BJ (cell line): Measurements from ENCODE around the gene OR2W1. TPM values are rescaled to one million over a fixed set of nuclear protein-coding genes. Genes with fewer than 3 reads are reported as not detected.

Experiments used
- CTCF ChIA-PET: fragments of 350-600 bp; formaldehyde crosslinking; extraction: SDS; loops from one replicate; lab custom pipeline; 2021; ENCODE audit warnings: antibody characterized with exemption, inconsistent platforms; lab: Yijun Ruan, JAX
- POLR2A ChIA-PET: fragments of 300-600 bp; sonication (Branson Sonifier 250); formaldehyde crosslinking; extraction: SDS; loops from one replicate; lab custom pipeline; 2021; ENCODE audit warnings: antibody characterized with exemption; lab: Charles Lee
- DNase-seq: peaks from one replicate; pipeline ENCODE4 v3.0.0-alpha.2; 2011; ENCODE audit warnings: low read depth
- H3K27me3 ChIP-seq: 2 replicates; pipeline ENCODE4 v1.6.0; 2011; ENCODE audit warnings: low read length; ENCODE audit not compliant: control insufficient read depth, insufficient read depth
- H3K36me3 ChIP-seq: 2 replicates; pipeline ENCODE4 v1.5.1; 2011; ENCODE audit warnings: low read length; ENCODE audit not compliant: control insufficient read depth, insufficient read depth
- H3K4me3 ChIP-seq: 2 replicates; pipeline ENCODE4 v1.5.1; 2011; ENCODE audit warnings: low read depth, mild to moderate bottlenecking, control low read depth, low read length
- polyA minus RNA-seq: library from RNA; depleted of rRNA, polyadenylated mRNA; stranded (reverse); fragments of >200 nt; gene quantifications from 2 replicates; pipeline ENCODE4 v1.2.3, GENCODE V29; 2011; rRNA and poly(A)+ RNA removed
- polyA plus RNA-seq: library from polyadenylated mRNA; depleted of rRNA; stranded (reverse); fragments of >200 nt; gene quantifications from 2 replicates; pipeline ENCODE4 v1.2.3, GENCODE V29; 2011; rRNA removed
- TF ChIP-seq, protein P1 (sequence below): IDR thresholded peaks from 2 replicates; pipeline ENCODE4 v1.5.1; 2011; ENCODE audit warnings: low read depth, mild to moderate bottlenecking, control low read depth, inconsistent platforms, low read length, moderate library complexity; ENCODE audit not compliant: insufficient read depth

The OR2W1 gene, protein sequence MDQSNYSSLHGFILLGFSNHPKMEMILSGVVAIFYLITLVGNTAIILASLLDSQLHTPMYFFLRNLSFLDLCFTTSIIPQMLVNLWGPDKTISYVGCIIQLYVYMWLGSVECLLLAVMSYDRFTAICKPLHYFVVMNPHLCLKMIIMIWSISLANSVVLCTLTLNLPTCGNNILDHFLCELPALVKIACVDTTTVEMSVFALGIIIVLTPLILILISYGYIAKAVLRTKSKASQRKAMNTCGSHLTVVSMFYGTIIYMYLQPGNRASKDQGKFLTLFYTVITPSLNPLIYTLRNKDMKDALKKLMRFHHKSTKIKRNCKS
- polyA plus RNA-seq (not detected in 2 replicates), polyA minus RNA-seq (not detected in 2 replicates)

DNA sequence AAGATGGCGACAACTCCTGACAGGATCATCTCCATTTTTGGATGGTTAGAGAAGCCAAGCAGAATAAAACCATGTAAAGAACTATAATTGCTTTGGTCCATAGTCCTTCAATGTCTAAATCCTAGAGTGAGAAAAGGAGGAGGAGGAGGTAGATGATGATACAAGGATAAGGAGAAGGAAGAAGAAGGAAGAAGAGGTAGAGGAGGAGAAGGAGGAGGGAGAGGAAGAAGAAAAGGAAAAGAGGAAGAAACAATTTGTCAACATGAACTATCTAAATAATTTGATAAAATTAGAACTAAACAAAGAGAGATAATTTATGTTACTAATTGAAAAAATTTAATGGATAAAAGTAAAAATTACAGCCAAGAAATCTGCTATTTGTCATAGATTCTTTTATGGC lies at the start of gene OR2W1:
OR2W1 (minus strand) TSS at position 101 of the 400 bp plus-strand sequence; CDS start at position 101, 0 bp downstream.
- H3K4me3 ChIP-seq = no peak within 1 kb of the TSS
- POLR2A ChIA-PET = no interaction called here

DNA sequence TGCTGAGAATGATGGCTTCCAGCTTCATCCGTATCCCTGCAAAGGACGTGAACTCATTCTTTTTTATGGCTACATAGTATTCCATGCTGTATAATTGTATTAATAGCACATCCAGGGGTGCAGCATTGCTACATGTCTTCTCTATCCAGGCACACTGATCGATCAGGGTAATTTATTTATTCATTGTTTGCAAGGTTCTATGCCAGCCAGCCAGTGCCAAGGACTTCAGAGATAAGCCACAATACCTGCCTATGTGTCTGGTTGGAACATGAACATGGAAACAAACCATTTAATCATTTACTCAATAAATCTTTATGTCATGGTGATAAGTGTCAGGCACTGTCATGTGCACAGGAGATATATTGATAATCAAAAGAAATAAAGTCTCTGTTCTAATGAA lies 48.0 kb upstream of the OR2W1 start:
- Histone ChIP-seq H3K4me3 (no peak overlapping the region), H3K27me3 (no peaks in the 10 kb centered on the region), H3K36me3 (no peaks in the 10 kb centered on the region)
- ChIA-PET POLR2A (no interaction called here), CTCF (no interaction called here)
- TF ChIP-seq, protein P1, sequence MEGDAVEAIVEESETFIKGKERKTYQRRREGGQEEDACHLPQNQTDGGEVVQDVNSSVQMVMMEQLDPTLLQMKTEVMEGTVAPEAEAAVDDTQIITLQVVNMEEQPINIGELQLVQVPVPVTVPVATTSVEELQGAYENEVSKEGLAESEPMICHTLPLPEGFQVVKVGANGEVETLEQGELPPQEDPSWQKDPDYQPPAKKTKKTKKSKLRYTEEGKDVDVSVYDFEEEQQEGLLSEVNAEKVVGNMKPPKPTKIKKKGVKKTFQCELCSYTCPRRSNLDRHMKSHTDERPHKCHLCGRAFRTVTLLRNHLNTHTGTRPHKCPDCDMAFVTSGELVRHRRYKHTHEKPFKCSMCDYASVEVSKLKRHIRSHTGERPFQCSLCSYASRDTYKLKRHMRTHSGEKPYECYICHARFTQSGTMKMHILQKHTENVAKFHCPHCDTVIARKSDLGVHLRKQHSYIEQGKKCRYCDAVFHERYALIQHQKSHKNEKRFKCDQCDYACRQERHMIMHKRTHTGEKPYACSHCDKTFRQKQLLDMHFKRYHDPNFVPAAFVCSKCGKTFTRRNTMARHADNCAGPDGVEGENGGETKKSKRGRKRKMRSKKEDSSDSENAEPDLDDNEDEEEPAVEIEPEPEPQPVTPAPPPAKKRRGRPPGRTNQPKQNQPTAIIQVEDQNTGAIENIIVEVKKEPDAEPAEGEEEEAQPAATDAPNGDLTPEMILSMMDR = no peak
- DNase-seq = no peak

More for the DNA sequence above, at the start of gene OR2W1:
- DNase-seq = no peak
- no peaks in the 10 kb centered on the region for H3K27me3 ChIP-seq
- H3K36me3 ChIP-seq = no peaks in the 10 kb centered on the region
- TF ChIP-seq, protein P1 = no peak
- CTCF ChIA-PET = no interaction called here

DNA sequence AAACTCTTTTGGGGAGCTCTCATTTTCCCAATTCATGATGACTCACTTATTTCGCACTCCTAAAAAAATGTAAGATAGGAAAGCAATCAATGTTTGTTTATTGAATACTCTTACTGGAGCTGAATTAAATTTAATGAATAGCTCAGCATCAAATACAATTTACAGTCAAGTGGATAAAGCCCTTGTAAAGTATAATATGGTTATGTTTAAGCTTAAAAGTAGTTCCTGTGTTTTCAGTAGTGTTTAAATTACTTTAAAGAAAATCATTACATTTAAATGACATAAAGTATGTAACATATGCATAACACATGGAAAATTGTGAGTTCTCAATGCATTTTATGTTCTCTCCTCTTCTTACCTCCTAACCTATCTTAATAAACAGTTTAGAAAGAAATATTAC lies 42.2 kb upstream of the OR2W1 start, which contains the start of gene OR2B3:
OR2B3 (minus strand) TSS at position 101 of the 400 bp plus-strand sequence; CDS start at position 36, 65 bp downstream.
- ChIA-PET POLR2A (no interaction called here), CTCF (no interaction called here)
- no peak within 1 kb of the TSS for H3K4me3 ChIP-seq
- H3K36me3 ChIP-seq = no peaks in the 10 kb centered on the region
- TF ChIP-seq, protein P1 = no peak
- no peaks in the 10 kb centered on the region for H3K27me3 ChIP-seq
- no peak for DNase-seq

DNA sequence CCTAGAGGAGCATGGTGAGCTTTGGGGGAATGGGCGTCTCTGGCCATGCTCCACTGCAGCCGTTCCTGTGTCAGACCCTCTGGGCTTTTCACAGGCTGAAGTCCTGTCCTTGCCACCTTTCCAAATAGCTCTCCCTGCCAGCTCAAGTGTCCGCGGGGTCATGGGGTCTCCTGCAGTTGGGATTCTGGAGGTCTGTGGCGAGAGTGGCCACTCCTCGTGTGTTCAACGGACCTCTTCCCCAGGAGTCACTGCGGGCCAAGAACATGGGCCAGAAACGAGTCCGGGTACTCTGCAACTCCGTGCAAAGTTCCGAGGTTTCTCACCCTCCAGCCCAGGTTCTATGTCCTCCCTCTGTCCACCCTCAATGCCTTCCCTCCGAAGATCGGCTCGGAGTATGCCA lies 37.5 kb upstream of the OR2W1 start:
- no peaks in the 10 kb centered on the region for H3K27me3 ChIP-seq
- POLR2A ChIA-PET = no interaction called here
- TF ChIP-seq, protein P1 = no peak
- DNase-seq = no peak
- H3K4me3 ChIP-seq = no peak overlapping the region
- CTCF ChIA-PET = no interaction called here
- H3K36me3 ChIP-seq = no peaks in the 10 kb centered on the region

DNA sequence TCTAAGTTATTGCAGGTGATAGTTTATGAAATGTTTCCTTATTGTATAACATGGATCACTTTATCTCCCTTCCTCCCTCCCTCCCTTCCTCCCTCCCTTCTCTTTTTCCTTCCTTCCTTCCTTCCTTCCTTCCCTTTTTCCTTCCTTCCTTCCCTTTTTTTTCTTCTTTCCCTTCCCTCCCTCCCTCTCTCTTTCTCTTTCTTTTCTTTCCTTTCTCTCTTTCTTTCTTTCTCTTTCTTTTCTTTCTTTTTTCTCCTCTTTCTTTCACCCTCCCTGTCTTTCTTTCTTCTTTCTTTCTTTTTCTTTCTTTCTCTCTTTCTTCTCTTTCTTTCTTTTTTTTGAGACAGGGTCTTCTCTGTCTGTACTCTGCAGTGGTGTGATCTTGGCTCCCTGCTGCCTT lies 36.3 kb upstream of the OR2W1 start:
- ChIA-PET CTCF (no interaction called here), POLR2A (no interaction called here)
- TF ChIP-seq, protein P1 = no peak
- Histone ChIP-seq H3K4me3 (no peak overlapping the region), H3K36me3 (no peaks in the 10 kb centered on the region), H3K27me3 (no peaks in the 10 kb centered on the region)
- DNase-seq = no peak
